ENCODE results near the gene LMF1. TPM values are rescaled to one million over a fixed set of nuclear protein-coding genes. Genes with fewer than 3 reads are reported as not detected.

Gene LMF1
- total RNA-seq, 2 experiments from 2014 or later = 17.0 to 31.4 TPM

DNA sequence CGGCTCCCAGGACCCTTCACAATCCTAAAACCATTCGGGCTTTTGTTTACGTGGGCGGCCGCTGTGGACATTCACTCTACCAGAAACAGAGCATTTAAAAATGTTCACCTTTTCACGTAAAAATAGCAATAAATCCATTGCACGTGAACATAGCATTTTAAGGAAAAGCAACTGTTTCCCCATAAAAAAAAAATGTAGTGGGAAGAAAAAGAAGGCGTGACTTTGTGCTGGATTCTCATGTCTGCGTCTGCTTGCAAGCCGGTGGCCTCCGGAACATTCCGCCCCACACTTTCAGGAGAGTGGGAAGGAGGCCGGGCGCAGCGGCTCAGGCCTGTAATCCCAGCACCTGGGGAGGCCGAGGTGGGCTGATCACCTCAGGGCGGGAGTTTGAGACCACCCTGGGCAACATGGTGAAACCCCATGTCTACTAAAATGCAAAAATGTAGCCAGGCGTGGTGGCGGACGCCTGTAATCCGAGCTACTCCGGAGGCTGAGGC, 156.8 kb downstream of the LMF1 start:
- CTCF ChIA-PET (ENCODE audit: unreplicated experiment) = no interaction called here
- Histone ChIP-seq H3K4me3 (ENCODE audit: low read depth, low read length, poor library complexity, severe bottlenecking) (no peak overlapping the region), H3K79me2 (ENCODE audit: insufficient read depth, low read depth, low read length) (no peaks in the 10 kb centered on the region), H3K9me2 (ENCODE audit: insufficient read depth, low read length) (no peaks in the 10 kb centered on the region), H2AFZ (ENCODE audit: low read length) (no peak overlapping the region), H3K27ac (ENCODE audit: low read depth, low read length, poor library complexity, severe bottlenecking) (no peak overlapping the region), H3K4me2 (ENCODE audit: low read length) (no peak overlapping the region), H3K9me3 (ENCODE audit: low read length) (no peaks in the 10 kb centered on the region), H4K20me1 (ENCODE audit: insufficient read depth, low read length) (no peaks in the 10 kb centered on the region), H3K36me3 (ENCODE audit: insufficient read depth, low read length) (no peaks in the 10 kb centered on the region), H3K4me1 (ENCODE audit: insufficient read depth, low read length, poor library complexity, severe bottlenecking) (no peaks in the 10 kb centered on the region)
- POLR2A ChIA-PET = no interaction called here
- TF ChIP-seq, protein P1, sequence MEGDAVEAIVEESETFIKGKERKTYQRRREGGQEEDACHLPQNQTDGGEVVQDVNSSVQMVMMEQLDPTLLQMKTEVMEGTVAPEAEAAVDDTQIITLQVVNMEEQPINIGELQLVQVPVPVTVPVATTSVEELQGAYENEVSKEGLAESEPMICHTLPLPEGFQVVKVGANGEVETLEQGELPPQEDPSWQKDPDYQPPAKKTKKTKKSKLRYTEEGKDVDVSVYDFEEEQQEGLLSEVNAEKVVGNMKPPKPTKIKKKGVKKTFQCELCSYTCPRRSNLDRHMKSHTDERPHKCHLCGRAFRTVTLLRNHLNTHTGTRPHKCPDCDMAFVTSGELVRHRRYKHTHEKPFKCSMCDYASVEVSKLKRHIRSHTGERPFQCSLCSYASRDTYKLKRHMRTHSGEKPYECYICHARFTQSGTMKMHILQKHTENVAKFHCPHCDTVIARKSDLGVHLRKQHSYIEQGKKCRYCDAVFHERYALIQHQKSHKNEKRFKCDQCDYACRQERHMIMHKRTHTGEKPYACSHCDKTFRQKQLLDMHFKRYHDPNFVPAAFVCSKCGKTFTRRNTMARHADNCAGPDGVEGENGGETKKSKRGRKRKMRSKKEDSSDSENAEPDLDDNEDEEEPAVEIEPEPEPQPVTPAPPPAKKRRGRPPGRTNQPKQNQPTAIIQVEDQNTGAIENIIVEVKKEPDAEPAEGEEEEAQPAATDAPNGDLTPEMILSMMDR (conservative IDR thresholded peaks at IDR 0.05; ENCODE audit: low read length) = no peak
- TF ChIP-seq EZH2phosphoT487 (IDR thresholded peaks at IDR 0.05; ENCODE audit: borderline replicate concordance, low read depth, low read length) = no peak
- BruUV-seq (replicated peaks) = no TSS peak
- intact Hi-C loops (cut with micrococcal nuclease; ENCODE audit: unreplicated experiment) = loop anchor here (2.0 kb wide), 2 partner anchors 241 to 289 kb away; no protein-coding TSS in a partner anchor
- DNase-seq (ENCODE audit: low spot score) = no peak

DNA sequence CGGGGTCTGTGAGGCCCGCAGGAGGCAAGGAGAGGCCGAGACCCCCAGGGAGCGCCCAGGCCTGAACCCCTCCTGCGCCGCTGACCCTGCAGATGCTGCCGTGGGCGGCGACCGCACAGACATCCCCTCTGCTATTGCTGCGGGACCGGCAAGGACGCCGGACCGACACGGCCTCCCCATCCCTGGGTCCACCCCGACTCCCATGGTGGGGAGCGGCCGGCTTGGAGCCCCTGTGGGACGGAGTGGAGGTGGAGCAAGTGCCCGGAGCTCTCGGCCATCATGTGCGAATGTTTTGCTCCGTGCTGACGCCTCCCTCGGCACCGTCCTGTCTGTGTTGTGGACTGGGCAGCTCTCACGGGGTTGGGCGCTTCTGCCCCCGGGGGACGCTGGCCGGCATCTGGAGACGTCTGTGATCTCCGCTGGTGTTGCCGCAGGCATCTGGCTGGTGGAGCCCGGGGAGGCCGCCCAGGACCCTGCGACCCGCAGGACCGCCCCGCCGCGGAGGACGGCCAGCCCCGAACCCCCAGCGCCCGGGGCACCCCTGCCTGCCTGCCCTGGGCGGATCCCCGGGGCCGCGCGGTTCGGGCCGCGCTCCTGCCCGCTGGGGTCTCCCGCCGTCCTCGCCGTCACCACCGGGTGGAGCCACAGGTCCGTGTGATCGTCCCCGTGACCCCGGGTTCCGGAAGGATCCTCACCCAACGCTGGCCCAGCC, 157.4 kb downstream of the LMF1 start:
- intact Hi-C loops (cut with micrococcal nuclease; ENCODE audit: unreplicated experiment) = loop anchor here (2.0 kb wide), 2 partner anchors 241 to 289 kb away; no protein-coding TSS in a partner anchor
- BruUV-seq (replicated peaks) = no TSS peak
- Histone ChIP-seq H3K79me2 (ENCODE audit: insufficient read depth, low read depth, low read length) (no peaks in the 10 kb centered on the region), H3K4me2 (ENCODE audit: low read length) (no peak overlapping the region), H4K20me1 (ENCODE audit: insufficient read depth, low read length) (no peaks in the 10 kb centered on the region), H3K9me2 (ENCODE audit: insufficient read depth, low read length) (no peaks in the 10 kb centered on the region), H2AFZ (ENCODE audit: low read length) (no peak overlapping the region), H3K9me3 (ENCODE audit: low read length) (no peaks in the 10 kb centered on the region), H3K4me3 (ENCODE audit: low read depth, low read length, poor library complexity, severe bottlenecking) (no peak overlapping the region), H3K27ac (ENCODE audit: low read depth, low read length, poor library complexity, severe bottlenecking) (no peak overlapping the region), H3K4me1 (ENCODE audit: insufficient read depth, low read length, poor library complexity, severe bottlenecking) (no peaks in the 10 kb centered on the region), H3K36me3 (ENCODE audit: insufficient read depth, low read length) (no peaks in the 10 kb centered on the region)
- POLR2A ChIA-PET = no interaction called here
- TF ChIP-seq EZH2phosphoT487 (IDR thresholded peaks at IDR 0.05; ENCODE audit: borderline replicate concordance, low read depth, low read length) = no peak
- TF ChIP-seq, protein P1 (conservative IDR thresholded peaks at IDR 0.05; ENCODE audit: low read length) = peak; percentile 75
- CTCF ChIA-PET (ENCODE audit: unreplicated experiment) = no interaction called here
- DNase-seq (ENCODE audit: low spot score) = peak; percentile 44

DNA sequence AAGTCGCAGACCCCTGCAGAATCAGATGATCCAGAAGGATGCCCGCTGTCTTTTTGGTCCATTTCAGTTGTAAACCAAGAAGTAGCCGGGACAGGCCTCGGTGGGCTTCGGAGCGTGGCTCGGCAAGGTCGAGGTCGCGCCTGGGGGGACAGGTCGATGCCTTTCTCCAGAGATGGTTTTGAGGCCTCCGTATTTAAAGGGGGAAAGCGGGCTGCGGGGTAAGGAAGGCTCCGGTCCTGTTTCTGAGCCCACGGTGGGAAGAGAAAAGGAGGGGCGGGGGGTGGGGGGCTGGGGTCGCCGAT, 162.7 kb downstream of the LMF1 start:
- intact Hi-C loops (cut with micrococcal nuclease; ENCODE audit: unreplicated experiment) = no loop called here
- BruUV-seq (replicated peaks) = no TSS peak
- H3K36me3 ChIP-seq (ENCODE audit: insufficient read depth, low read length) = no peaks in the 10 kb centered on the region
- no peak overlapping the region for H3K27ac ChIP-seq (ENCODE audit: low read depth, low read length, poor library complexity, severe bottlenecking)
- peak overlapping the region; percentile 76; the same call in 1 of the 2 replicates for H2AFZ ChIP-seq (ENCODE audit: low read length)
- H3K9me2 ChIP-seq (ENCODE audit: insufficient read depth, low read length) = no peaks in the 10 kb centered on the region
- ChIA-PET POLR2A (no interaction called here), CTCF (ENCODE audit: unreplicated experiment) (no interaction called here)
- H3K4me3 ChIP-seq (ENCODE audit: low read depth, low read length, poor library complexity, severe bottlenecking) = peak overlapping the region; percentile 69
- H4K20me1 ChIP-seq (ENCODE audit: insufficient read depth, low read length) = no peaks in the 10 kb centered on the region
- H3K9me3 ChIP-seq (ENCODE audit: low read length) = no peaks in the 10 kb centered on the region
- H3K79me2 ChIP-seq (ENCODE audit: insufficient read depth, low read depth, low read length) = no peaks in the 10 kb centered on the region
- DNase-seq (ENCODE audit: low spot score) = no peak
- no peaks in the 10 kb centered on the region for H3K4me1 ChIP-seq (ENCODE audit: insufficient read depth, low read length, poor library complexity, severe bottlenecking)
- TF ChIP-seq, protein P1 (conservative IDR thresholded peaks at IDR 0.05; ENCODE audit: low read length) = no peak
- no peak for TF ChIP-seq EZH2phosphoT487 (IDR thresholded peaks at IDR 0.05; ENCODE audit: borderline replicate concordance, low read depth, low read length)
- peak overlapping the region; percentile 70 for H3K4me2 ChIP-seq (ENCODE audit: low read length)

Measured in OCI-LY7 (cell line).